WTC11 (cell line): ENCODE data around the gene ELP5. TPM values are rescaled to one million over a fixed set of nuclear protein-coding genes. Genes with fewer than 3 reads are reported as not detected.
A peak's percentile ranks its signal among the peaks of the same experiment; 100 is the strongest.

Experiments
- ATAC-seq: fragments of 200-7000 bp; cut with Tn5 transposase; 2 replicates; pipeline ENCODE4 v1.10.0; 2021; ENCODE audit warnings: mild to moderate bottlenecking, moderate library complexity
- CTCF ChIA-PET: fragments of 300-600 bp; sonication (Branson Sonifier 250); formaldehyde crosslinking; loops from one replicate; lab custom pipeline; 2021; ENCODE audit warnings: antibody characterized with exemption; lab: Charles Lee
- POLR2A ChIA-PET: fragments of 350-600 bp; sonication (Branson Sonifier 250); formaldehyde crosslinking; loops from one replicate; lab custom pipeline; 2021; ENCODE audit warnings: antibody characterized with exemption; lab: Charles Lee
- DNase-seq: peaks from one replicate; pipeline ENCODE4 v3.0.0; 2021; ENCODE audit warnings: low spot score
- H3K27ac Mint-ChIP-seq: 2 replicates; pipeline ENCODE4 v1.8.0; 2021; ENCODE audit warnings: mixed read lengths
- H3K27me3 Mint-ChIP-seq: 2 replicates; pipeline ENCODE4 v1.8.0; 2021; ENCODE audit warnings: low read depth, mild to moderate bottlenecking, moderate library complexity, mixed read lengths
- H3K36me3 Mint-ChIP-seq: 2 replicates; pipeline ENCODE4 v1.8.0; 2021; ENCODE audit warnings: mixed read lengths
- H3K4me1 Mint-ChIP-seq: 2 replicates; pipeline ENCODE4 v1.8.0; 2022; ENCODE audit warnings: mixed read lengths
- H3K4me3 Mint-ChIP-seq: 2 replicates; pipeline ENCODE4 v1.8.0; 2021; ENCODE audit warnings: mild to moderate bottlenecking, moderate library complexity, mixed read lengths
- H3K9me3 Mint-ChIP-seq: 2 replicates; pipeline ENCODE4 v1.8.0; 2021; ENCODE audit warnings: mixed read lengths
- ATF1 ChIP-seq: sonication (generic); formaldehyde crosslinking; IDR thresholded peaks from 2 replicates; pipeline ENCODE4 v1.8.1; 2023; ENCODE audit warnings: mild to moderate bottlenecking, moderate library complexity, missing genetic modification reagents
- GABPB1 ChIP-seq: sonication (generic); formaldehyde crosslinking; IDR thresholded peaks from 2 replicates; pipeline ENCODE4 v1.8.1; 2023; ENCODE audit warnings: mild to moderate bottlenecking, missing genetic modification reagents
- JAZF1 ChIP-seq: fragments of 250-450 bp; sonication (Bioruptor Pico); IDR thresholded peaks from 2 replicates; pipeline ENCODE4 v1.9.0; 2021; ENCODE audit warnings: moderate library complexity, mild to moderate bottlenecking, inconsistent platforms
- PRRX2 ChIP-seq: fragments of 250-450 bp; sonication (Bioruptor Pico); IDR thresholded peaks from 2 replicates; pipeline ENCODE4 v1.8.0; 2021; ENCODE audit warnings: mild to moderate bottlenecking
- RORB ChIP-seq: fragments of 250-450 bp; sonication (Bioruptor Pico); IDR thresholded peaks from 2 replicates; pipeline ENCODE4 v1.9.0; 2021; ENCODE audit warnings: mild to moderate bottlenecking
- SOX15 ChIP-seq: fragments of 250-450 bp; sonication (Bioruptor Pico); IDR thresholded peaks from 2 replicates; pipeline ENCODE4 v1.9.0; 2021; ENCODE audit warnings: mild to moderate bottlenecking
- TEAD4 ChIP-seq: sonication (generic); formaldehyde crosslinking; IDR thresholded peaks from 2 replicates; pipeline ENCODE4 v1.8.0; 2022; ENCODE audit warnings: mild to moderate bottlenecking, missing genetic modification reagents
- TP53 ChIP-seq: sonication (generic); formaldehyde crosslinking; IDR thresholded peaks from 2 replicates; pipeline ENCODE4 v1.8.1; 2023; ENCODE audit warnings: mild to moderate bottlenecking, missing genetic modification reagents
- ZNF263 ChIP-seq: sonication (generic); formaldehyde crosslinking; IDR thresholded peaks from 2 replicates; pipeline ENCODE4 v1.8.1; 2022; ENCODE audit warnings: low read depth, mild to moderate bottlenecking, moderate library complexity, missing genetic modification reagents
- ZNF423 ChIP-seq: fragments of 250-450 bp; sonication (Bioruptor Pico); IDR thresholded peaks from 2 replicates; pipeline ENCODE4 v2.1.2; 2022; ENCODE audit warnings: mild to moderate bottlenecking, moderate library complexity
- ZNF671 ChIP-seq: fragments of 250-450 bp; sonication (Bioruptor Pico); IDR thresholded peaks from 2 replicates; pipeline ENCODE4 v1.8.0; 2021; ENCODE audit warnings: mild to moderate bottlenecking
- total RNA-seq: library from RNA; stranded (reverse); gene quantifications from 3 replicates; pipeline ENCODE4 v1.2.3, GENCODE V29; 2021
- TF ChIP-seq, protein P1 (sequence below): sonication (generic); formaldehyde crosslinking; IDR thresholded peaks from 2 replicates; pipeline ENCODE4 v1.8.0; 2023; ENCODE audit warnings: missing genetic modification reagents, mild to moderate bottlenecking, borderline replicate concordance
- TF ChIP-seq, protein P2 (sequence below): fragments of 200-600 bp; IDR thresholded peaks from 2 replicates; pipeline ENCODE4 v1.8.0; 2022; ENCODE audit warnings: antibody characterized with exemption
- TF ChIP-seq, protein P3 (sequence below): sonication (generic); formaldehyde crosslinking; IDR thresholded peaks from 2 replicates; pipeline ENCODE4 v1.8.1; 2022; ENCODE audit warnings: missing genetic modification reagents, borderline replicate concordance
- TF ChIP-seq, protein P4 (sequence below): sonication (generic); formaldehyde crosslinking; IDR thresholded peaks from 2 replicates; pipeline ENCODE4 v1.8.0; 2023; ENCODE audit warnings: missing genetic modification reagents
- TF ChIP-seq, protein P5 (sequence below): fragments of 250-450 bp; sonication (Bioruptor Pico); IDR thresholded peaks from 2 replicates; pipeline ENCODE4 v1.9.0; 2021; ENCODE audit warnings: mild to moderate bottlenecking
- TF ChIP-seq, protein P6 (sequence below): fragments of 250-450 bp; sonication (Bioruptor Pico); IDR thresholded peaks from 2 replicates; pipeline ENCODE4 v1.9.0; 2021; ENCODE audit warnings: mild to moderate bottlenecking, borderline replicate concordance

The ELP5 gene
- total RNA-seq, 1 experiment from 2014 or later, result 101 TPM

DNA sequence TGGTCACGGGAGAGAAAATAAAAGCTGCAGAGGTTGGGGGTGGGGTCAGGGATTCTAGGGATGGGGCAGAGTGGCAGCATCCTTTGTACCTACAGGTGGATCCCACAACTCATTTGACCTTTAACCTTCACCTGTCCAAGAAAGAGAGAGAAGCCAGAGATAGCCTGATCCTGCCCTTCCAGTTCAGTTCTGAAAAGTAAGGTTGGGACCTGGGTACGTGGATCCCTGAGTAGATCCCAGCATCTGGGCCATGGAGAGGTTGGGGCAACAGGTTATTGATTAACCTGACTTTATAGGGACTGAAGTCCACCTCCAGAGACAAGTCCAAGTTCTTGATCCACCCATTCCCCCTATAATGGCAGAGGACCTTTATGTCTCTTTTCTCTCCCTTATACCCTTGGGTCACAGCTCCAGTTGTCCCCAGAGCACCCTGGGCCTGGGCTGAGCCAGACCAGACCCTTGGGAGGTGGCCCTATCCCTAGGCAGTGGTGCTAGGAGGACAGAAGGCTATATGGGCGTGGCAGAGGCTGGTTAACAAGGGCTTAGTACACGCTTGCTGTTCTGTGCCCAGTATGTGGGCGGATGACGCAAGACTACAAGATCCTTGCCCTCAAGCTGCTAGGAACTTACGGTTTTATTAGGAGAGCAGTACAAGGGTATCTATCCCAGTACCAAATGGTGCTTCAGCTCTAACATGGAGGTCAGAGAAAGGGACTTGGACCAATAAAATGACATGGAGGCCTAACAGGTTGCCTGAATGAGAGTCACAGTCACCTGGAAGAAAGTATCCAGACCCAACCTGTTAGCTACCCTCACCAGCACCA, 6.9 kb downstream of the ELP5 start:
- TF ChIP-seq JAZF1 (no peak), SOX15 (CRISPR knock-in tag) (no peak), TP53 (no peak), ZNF263 (CRISPR knock-in tag) (no peak), ZNF671 (CRISPR knock-in tag) (no peak), PRRX2 (CRISPR knock-in tag) (no peak), ZNF423 (no peak), GABPB1 (CRISPR knock-in tag) (peak; percentile 99), RORB (no peak)
- TF ChIP-seq, protein P1, sequence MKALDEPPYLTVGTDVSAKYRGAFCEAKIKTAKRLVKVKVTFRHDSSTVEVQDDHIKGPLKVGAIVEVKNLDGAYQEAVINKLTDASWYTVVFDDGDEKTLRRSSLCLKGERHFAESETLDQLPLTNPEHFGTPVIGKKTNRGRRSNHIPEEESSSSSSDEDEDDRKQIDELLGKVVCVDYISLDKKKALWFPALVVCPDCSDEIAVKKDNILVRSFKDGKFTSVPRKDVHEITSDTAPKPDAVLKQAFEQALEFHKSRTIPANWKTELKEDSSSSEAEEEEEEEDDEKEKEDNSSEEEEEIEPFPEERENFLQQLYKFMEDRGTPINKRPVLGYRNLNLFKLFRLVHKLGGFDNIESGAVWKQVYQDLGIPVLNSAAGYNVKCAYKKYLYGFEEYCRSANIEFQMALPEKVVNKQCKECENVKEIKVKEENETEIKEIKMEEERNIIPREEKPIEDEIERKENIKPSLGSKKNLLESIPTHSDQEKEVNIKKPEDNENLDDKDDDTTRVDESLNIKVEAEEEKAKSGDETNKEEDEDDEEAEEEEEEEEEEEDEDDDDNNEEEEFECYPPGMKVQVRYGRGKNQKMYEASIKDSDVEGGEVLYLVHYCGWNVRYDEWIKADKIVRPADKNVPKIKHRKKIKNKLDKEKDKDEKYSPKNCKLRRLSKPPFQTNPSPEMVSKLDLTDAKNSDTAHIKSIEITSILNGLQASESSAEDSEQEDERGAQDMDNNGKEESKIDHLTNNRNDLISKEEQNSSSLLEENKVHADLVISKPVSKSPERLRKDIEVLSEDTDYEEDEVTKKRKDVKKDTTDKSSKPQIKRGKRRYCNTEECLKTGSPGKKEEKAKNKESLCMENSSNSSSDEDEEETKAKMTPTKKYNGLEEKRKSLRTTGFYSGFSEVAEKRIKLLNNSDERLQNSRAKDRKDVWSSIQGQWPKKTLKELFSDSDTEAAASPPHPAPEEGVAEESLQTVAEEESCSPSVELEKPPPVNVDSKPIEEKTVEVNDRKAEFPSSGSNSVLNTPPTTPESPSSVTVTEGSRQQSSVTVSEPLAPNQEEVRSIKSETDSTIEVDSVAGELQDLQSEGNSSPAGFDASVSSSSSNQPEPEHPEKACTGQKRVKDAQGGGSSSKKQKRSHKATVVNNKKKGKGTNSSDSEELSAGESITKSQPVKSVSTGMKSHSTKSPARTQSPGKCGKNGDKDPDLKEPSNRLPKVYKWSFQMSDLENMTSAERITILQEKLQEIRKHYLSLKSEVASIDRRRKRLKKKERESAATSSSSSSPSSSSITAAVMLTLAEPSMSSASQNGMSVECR, result no peak
- TF ChIP-seq, protein P2, sequence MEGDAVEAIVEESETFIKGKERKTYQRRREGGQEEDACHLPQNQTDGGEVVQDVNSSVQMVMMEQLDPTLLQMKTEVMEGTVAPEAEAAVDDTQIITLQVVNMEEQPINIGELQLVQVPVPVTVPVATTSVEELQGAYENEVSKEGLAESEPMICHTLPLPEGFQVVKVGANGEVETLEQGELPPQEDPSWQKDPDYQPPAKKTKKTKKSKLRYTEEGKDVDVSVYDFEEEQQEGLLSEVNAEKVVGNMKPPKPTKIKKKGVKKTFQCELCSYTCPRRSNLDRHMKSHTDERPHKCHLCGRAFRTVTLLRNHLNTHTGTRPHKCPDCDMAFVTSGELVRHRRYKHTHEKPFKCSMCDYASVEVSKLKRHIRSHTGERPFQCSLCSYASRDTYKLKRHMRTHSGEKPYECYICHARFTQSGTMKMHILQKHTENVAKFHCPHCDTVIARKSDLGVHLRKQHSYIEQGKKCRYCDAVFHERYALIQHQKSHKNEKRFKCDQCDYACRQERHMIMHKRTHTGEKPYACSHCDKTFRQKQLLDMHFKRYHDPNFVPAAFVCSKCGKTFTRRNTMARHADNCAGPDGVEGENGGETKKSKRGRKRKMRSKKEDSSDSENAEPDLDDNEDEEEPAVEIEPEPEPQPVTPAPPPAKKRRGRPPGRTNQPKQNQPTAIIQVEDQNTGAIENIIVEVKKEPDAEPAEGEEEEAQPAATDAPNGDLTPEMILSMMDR, result no peak
- TF ChIP-seq, protein P3, sequence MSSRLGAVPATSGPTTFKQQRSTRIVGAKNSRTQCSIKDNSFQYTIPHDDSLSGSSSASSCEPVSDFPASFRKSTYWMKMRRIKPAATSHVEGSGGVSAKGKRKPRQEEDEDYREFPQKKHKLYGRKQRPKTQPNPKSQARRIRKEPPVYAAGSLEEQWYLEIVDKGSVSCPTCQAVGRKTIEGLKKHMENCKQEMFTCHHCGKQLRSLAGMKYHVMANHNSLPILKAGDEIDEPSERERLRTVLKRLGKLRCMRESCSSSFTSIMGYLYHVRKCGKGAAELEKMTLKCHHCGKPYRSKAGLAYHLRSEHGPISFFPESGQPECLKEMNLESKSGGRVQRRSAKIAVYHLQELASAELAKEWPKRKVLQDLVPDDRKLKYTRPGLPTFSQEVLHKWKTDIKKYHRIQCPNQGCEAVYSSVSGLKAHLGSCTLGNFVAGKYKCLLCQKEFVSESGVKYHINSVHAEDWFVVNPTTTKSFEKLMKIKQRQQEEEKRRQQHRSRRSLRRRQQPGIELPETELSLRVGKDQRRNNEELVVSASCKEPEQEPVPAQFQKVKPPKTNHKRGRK, result no peak
- TF ChIP-seq, protein P4, sequence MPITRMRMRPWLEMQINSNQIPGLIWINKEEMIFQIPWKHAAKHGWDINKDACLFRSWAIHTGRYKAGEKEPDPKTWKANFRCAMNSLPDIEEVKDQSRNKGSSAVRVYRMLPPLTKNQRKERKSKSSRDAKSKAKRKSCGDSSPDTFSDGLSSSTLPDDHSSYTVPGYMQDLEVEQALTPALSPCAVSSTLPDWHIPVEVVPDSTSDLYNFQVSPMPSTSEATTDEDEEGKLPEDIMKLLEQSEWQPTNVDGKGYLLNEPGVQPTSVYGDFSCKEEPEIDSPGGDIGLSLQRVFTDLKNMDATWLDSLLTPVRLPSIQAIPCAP (CRISPR knock-in tag), result 0 out of 2 replicates have a peak, but pooled peaks have one; percentile 29
- POLR2A ChIA-PET, result interaction anchor here (0.7 kb wide), 1 partner anchor 35 kb away, joined by 3 read pairs; no protein-coding TSS in a partner anchor
- no peak for DNase-seq
- H3K4me3 Mint-ChIP-seq, result peak overlapping the region; percentile 34
- no peak for ATAC-seq
- H3K9me3 Mint-ChIP-seq, result no peaks in the 10 kb centered on the region
- H3K4me1 Mint-ChIP-seq, result peaks cover 8% of the 10 kb centered on the region
- CTCF ChIA-PET, result interaction anchor here (1.2 kb wide), 1 partner anchor 38 kb away, joined by 3 read pairs; no protein-coding TSS in a partner anchor
- peaks cover 29% of the 10 kb centered on the region for H3K36me3 Mint-ChIP-seq
- H3K27ac Mint-ChIP-seq, result peak overlapping the region; percentile 70
- H3K27me3 Mint-ChIP-seq, result no peaks in the 10 kb centered on the region

DNA sequence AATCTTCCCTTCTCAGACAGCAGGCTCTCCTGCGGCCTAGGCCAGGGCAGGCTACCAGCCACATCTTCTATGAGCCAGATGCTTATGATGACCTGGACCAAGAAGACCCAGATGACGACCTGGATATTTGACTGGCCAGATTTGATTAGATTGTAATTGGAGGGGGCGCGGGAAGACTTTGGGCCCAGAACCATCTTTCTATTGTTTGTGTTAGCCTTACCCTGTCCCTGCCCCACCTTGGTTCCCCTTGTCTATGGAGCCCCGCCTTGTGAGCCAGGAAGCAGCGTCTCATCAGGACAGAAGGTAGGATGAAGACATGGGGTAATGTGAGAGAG, 7.5 kb downstream of the ELP5 start:
- CTCF ChIA-PET, result interaction anchor here (1.2 kb wide), 1 partner anchor 20 kb away, joined by 4 read pairs; no protein-coding TSS in a partner anchor
- H3K27me3 Mint-ChIP-seq, result no peaks in the 10 kb centered on the region
- DNase-seq, result no peak
- H3K4me3 Mint-ChIP-seq, result peak overlapping the region; percentile 34
- POLR2A ChIA-PET, result interaction anchor here (0.7 to 1.2 kb wide), 3 partner anchors 21 to 39 kb away, joined by 3 to 9 read pairs (median 3); partner anchors contain the start of genes ACADVL and DLG4
- TF ChIP-seq ATF1 (CRISPR knock-in tag) (no peak), ZNF263 (CRISPR knock-in tag) (no peak), TEAD4 (no peak)
- TF ChIP-seq, protein P5, sequence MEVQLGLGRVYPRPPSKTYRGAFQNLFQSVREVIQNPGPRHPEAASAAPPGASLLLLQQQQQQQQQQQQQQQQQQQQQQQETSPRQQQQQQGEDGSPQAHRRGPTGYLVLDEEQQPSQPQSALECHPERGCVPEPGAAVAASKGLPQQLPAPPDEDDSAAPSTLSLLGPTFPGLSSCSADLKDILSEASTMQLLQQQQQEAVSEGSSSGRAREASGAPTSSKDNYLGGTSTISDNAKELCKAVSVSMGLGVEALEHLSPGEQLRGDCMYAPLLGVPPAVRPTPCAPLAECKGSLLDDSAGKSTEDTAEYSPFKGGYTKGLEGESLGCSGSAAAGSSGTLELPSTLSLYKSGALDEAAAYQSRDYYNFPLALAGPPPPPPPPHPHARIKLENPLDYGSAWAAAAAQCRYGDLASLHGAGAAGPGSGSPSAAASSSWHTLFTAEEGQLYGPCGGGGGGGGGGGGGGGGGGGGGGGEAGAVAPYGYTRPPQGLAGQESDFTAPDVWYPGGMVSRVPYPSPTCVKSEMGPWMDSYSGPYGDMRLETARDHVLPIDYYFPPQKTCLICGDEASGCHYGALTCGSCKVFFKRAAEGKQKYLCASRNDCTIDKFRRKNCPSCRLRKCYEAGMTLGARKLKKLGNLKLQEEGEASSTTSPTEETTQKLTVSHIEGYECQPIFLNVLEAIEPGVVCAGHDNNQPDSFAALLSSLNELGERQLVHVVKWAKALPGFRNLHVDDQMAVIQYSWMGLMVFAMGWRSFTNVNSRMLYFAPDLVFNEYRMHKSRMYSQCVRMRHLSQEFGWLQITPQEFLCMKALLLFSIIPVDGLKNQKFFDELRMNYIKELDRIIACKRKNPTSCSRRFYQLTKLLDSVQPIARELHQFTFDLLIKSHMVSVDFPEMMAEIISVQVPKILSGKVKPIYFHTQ (CRISPR knock-in tag), result 0 out of 2 replicates have a peak, but pooled peaks have one; percentile 29
- TF ChIP-seq, protein P6, sequence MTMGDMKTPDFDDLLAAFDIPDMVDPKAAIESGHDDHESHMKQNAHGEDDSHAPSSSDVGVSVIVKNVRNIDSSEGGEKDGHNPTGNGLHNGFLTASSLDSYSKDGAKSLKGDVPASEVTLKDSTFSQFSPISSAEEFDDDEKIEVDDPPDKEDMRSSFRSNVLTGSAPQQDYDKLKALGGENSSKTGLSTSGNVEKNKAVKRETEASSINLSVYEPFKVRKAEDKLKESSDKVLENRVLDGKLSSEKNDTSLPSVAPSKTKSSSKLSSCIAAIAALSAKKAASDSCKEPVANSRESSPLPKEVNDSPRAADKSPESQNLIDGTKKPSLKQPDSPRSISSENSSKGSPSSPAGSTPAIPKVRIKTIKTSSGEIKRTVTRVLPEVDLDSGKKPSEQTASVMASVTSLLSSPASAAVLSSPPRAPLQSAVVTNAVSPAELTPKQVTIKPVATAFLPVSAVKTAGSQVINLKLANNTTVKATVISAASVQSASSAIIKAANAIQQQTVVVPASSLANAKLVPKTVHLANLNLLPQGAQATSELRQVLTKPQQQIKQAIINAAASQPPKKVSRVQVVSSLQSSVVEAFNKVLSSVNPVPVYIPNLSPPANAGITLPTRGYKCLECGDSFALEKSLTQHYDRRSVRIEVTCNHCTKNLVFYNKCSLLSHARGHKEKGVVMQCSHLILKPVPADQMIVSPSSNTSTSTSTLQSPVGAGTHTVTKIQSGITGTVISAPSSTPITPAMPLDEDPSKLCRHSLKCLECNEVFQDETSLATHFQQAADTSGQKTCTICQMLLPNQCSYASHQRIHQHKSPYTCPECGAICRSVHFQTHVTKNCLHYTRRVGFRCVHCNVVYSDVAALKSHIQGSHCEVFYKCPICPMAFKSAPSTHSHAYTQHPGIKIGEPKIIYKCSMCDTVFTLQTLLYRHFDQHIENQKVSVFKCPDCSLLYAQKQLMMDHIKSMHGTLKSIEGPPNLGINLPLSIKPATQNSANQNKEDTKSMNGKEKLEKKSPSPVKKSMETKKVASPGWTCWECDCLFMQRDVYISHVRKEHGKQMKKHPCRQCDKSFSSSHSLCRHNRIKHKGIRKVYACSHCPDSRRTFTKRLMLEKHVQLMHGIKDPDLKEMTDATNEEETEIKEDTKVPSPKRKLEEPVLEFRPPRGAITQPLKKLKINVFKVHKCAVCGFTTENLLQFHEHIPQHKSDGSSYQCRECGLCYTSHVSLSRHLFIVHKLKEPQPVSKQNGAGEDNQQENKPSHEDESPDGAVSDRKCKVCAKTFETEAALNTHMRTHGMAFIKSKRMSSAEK, result no peak
- TF ChIP-seq, all 79 proteins: peak for 1
- H3K27ac Mint-ChIP-seq, result peak overlapping the region; percentile 70
- peaks cover 14% of the 10 kb centered on the region for H3K4me1 Mint-ChIP-seq
- H3K9me3 Mint-ChIP-seq, result no peaks in the 10 kb centered on the region
- ATAC-seq, result no peak
- H3K36me3 Mint-ChIP-seq, result peaks cover 23% of the 10 kb centered on the region
